NCI-H2029 (cell line): Measurements from ENCODE around the gene NUDT2.
"Not testable (repeated sequence)": the region's sequence is repeated elsewhere in the genome, so short reads cannot be mapped to it uniquely, and the experiment has no call there.

ENCODE experiments used
- DNase-seq: peaks from one replicate; lab custom pipeline; 2025; lab: John Stamatoyannopoulos, UW

Gene NUDT2

GRCh38 chr9:34335376-34335775 is 6.0 kb downstream of the NUDT2 start:
- no peak for DNase-seq

- DNase-seq = no peak
Observed at GRCh38 chr9:34337403-34337802, 8.0 kb downstream of the NUDT2 start.

GRCh38 chr9:34338079-34338478 is 8.7 kb downstream of the NUDT2 start:
- not testable (repeated sequence) for DNase-seq

GRCh38 chr9:34338665-34339385 is 9.5 kb downstream of the NUDT2 start:
- no peak for DNase-seq

- DNase-seq = no peak
Observed at GRCh38 chr9:34341659-34342295, 12.4 kb downstream of the NUDT2 start.

- DNase-seq = no peak
Observed at GRCh38 chr9:34343090-34343489, 13.7 kb downstream of the NUDT2 start.

- DNase-seq = no peak
Observed at GRCh38 chr9:34343605-34344004, 14.2 kb downstream of the NUDT2 start.

GRCh38 chr9:34346873-34347799 is 17.8 kb downstream of the NUDT2 start:
- DNase-seq = no peak

GRCh38 chr9:34347800-34348158 is 18.4 kb downstream of the NUDT2 start:
- DNase-seq = no peak

- no peak for DNase-seq
Observed at GRCh38 chr9:34349324-34349723, 20.0 kb downstream of the NUDT2 start.

GRCh38 chr9:34352122-34352652 is 22.8 kb downstream of the NUDT2 start:
- not testable (repeated sequence) for DNase-seq

- not testable (repeated sequence) for DNase-seq
Observed at GRCh38 chr9:34352957-34353356, 23.6 kb downstream of the NUDT2 start.

GRCh38 chr9:34362614-34363214 is 33.3 kb downstream of the NUDT2 start:
- DNase-seq = no peak

GRCh38 chr9:34363619-34364351 is 34.4 kb downstream of the NUDT2 start:
- no peak for DNase-seq

- DNase-seq = no peak
Observed at GRCh38 chr9:34365282-34365681, 35.9 kb downstream of the NUDT2 start.

GRCh38 chr9:34366365-34366764 is 37.0 kb downstream of the NUDT2 start:
- DNase-seq = no peak

- not testable (repeated sequence) for DNase-seq
Observed at GRCh38 chr9:34367751-34368410, 38.5 kb downstream of the NUDT2 start.

GRCh38 chr9:34368796-34369195 is 39.4 kb downstream of the NUDT2 start:
- not testable (repeated sequence) for DNase-seq

GRCh38 chr9:34369636-34370035 is 40.3 kb downstream of the NUDT2 start:
- DNase-seq = no peak

- DNase-seq = no peak
Observed at GRCh38 chr9:34370335-34370969, 41.1 kb downstream of the NUDT2 start.
